IPS-NIHi7 (cell line): Measurements from ENCODE around the gene SPDYA.

Source experiments
- DNase-seq: peaks from one replicate; pipeline ENCODE4 v3.0.0; 2012; ENCODE audit warnings: mixed read lengths; ENCODE audit errors: extremely low spot score

Gene SPDYA

DNA sequence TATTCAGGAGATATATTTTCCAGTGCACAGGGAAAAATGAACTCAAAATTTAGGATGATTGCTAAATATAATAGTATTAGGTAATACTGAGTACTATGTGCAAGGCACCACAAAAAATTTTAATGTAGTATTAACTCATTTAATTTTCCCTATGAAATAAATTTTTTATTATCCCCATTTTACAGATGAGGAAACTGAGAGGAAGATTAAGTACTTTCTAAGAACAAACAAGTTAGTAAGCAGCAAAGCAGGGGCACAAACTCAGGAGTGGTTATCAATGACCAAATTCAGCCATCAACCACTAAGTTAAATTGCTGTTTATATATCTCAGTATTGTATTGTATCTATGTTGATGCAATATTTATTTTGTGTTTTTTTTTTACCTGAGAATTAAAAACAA, 14.2 kb downstream of the SPDYA start:
- no peak for DNase-seq

DNA sequence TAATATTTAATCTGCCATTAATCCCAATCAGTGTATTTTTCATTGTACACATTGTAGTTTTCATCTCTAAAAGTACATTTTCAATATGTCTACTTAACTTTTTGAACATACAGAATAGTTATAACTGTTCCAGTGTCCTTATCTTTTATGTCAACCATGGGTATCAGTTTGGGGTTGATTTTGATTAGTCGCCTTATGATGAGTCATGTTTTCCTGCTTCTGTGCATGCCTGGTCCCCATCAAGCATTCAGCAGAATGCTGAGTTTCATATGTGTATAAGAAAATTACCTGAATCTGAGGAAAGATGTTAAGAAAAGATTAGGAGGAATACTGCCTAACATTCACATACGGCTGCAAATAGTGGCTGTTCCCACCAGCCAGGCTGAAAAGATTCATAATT, 17.7 kb downstream of the SPDYA start:
- DNase-seq, result no peak

DNA sequence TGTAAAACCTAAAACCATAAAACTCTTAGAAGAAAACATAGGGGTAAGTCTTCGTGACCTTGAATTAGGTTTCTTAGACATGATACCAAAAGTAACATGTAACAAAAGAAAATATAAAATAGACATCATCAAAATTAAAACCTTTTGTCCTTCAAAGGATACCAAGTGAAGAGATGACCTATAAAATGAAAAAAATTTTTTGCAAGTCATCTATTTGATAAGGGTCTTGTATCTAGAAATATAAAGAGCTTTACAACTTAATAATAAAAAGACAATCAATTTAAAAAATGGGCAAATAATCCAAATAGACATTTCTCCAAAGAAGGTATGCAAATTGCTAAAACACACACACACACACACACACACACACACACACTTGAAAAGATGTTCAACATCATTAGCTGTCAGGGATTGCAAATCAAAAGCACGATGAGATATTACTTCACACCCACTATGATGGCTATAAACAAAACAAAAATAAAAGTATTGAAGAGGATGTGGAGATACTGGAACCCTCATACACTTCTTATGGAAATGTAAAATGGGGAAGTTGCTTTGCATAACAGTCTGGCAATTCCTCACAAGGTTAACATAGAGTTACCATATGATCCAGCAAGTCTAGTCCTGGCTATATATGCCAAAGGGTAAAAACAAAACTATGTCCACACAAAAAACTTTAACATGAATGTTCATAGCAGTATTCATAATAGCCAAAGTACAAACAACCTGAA, 23.3 kb downstream of the SPDYA start:
- DNase-seq, result no peak

DNA sequence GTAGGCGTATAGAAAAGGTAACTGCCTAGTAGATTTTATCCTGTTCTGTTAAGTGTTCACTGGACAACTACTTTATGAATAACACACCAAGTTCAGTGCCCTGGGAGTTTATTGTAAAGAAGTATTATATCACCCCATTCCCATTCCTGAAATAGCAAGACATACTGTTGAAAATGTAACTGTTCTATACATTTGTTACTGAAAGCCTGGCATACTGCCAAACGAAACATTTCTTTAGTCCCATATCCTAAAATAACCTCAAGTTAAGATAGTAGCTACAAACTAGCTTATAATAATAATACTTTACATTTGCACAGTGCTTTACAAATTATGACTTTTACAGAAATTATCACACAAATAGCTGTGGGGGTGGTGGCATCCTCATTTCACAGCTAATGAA, 25.1 kb downstream of the SPDYA start:
- DNase-seq, result no peak

DNA sequence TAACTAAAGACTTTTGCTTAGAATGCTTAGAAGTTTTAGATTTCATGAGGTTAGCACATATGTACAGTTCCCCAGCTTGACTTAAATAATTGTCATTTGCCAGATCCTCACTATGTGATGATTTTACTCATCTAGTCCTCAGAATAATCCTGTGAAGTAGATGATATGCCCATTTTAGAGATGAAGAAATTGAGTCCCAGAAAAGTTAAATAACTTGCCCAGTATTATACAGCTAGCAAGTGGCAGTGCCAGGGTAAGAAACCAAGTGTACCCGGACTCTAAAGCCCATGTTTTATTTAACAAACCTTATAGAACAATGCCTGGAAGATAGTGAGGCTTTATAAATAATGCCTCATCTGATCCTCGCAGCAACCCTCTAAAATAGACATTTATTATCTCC, 28.3 kb downstream of the SPDYA start:
- DNase-seq, result no peak

DNA sequence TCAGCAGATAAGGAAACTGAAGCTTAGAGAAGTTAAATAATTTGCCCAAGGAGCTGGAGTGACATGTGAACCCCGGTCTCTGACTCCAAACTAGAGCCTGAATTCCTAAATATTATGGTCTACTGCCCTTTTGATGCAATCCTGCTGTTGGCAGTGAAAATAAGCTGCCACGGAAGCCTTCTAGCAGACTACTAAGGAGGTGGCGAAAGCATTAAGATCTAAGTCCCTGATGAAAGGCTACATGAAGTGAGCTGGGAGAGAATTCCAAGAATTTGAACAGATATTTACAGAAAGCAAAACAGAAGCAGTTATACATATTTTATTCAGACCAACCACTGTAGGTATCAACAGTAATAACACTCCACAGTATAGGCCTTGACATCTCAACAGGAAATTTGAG, 31.4 kb downstream of the SPDYA start:
- no peak for DNase-seq

DNA sequence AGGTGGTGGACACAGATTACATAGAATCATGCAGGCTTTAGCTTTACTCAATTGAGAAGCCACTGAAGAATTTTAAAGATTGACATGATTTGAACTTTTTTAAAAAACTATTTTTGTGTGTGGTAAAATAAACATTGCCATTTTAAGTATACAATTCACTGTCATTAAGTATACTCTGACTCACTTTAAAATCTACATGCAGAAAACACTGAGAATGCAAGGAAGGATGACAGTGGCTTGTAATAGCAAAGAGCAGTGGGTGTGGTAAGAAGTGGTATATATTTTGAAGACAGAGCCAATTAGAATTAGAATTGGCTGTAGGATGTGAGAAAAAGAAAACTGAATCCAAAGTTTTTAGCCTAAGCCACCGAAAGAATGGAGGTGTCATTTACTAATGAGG, 44.6 kb downstream of the SPDYA start:
- no peak for DNase-seq

DNA sequence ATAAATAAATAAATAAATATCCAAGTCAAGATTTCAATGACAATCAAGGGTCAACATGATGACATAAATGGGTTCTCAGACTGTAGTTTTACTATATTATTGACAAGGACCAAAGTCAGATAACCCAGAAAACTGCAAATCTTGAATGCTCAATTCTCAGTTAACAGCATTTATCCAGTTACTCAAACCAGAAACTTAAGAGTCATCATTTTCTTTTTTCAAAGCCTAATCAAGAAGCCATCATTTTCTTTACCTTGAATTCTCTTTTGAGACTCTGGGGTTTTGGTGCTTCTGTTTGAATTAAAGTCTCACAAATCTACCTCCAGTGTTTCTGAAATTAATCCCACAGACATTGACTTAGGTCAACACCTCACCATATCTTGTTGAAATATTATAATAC, 45.3 kb downstream of the SPDYA start:
- DNase-seq, result no peak

DNA sequence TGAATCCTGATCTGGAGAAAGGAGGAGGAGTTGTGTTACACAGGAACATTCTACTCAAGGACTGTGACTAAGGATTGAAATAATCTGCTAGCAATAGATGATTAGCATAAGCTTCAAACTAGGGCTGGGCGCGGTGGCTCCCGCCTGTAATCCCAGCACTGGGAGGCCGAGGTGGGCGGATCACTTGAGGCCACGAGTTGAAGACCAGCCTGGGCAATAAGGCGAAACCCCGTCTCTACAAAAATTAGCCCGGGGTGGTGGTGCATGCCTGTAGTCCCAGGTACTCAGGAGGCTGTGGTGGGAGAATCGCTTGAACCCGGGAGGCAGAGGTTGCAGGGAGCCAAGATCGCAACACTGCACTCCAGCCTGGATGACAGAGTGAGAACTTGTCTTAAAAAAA, 58.0 kb downstream of the SPDYA start:
- no peak for DNase-seq

DNA sequence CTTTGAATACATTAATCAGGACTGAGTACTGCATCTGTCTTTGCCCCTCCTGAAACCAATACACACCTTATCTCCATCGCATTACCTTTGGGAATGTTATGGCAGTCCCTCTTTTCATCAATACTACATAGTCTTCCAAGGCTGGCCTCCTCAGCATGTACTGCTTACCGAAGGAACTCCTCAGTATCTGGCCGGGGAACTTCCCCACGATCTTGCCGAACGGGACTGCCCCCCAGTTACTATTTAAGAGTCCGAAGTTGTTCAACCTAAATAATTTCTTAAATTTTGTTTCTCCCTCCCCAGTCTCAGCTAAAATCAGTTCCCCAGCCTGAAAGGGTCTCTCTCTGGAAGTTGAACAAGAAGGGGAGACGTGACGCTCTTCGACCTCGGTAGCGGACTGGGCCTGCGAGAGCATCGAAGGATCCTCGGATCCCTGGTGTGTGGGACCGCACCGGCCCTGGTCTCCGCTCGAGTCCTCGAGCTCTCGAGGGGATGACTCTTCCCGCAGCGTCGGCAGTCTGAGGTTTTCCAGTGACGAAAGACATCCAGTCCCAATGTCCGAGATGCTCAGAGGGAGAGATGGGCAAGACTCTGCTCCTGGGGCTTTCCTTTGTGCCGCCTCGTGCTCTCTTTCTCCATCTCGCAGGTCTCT, 59.0 kb downstream of the SPDYA start:
- DNase-seq, result no peak

DNA sequence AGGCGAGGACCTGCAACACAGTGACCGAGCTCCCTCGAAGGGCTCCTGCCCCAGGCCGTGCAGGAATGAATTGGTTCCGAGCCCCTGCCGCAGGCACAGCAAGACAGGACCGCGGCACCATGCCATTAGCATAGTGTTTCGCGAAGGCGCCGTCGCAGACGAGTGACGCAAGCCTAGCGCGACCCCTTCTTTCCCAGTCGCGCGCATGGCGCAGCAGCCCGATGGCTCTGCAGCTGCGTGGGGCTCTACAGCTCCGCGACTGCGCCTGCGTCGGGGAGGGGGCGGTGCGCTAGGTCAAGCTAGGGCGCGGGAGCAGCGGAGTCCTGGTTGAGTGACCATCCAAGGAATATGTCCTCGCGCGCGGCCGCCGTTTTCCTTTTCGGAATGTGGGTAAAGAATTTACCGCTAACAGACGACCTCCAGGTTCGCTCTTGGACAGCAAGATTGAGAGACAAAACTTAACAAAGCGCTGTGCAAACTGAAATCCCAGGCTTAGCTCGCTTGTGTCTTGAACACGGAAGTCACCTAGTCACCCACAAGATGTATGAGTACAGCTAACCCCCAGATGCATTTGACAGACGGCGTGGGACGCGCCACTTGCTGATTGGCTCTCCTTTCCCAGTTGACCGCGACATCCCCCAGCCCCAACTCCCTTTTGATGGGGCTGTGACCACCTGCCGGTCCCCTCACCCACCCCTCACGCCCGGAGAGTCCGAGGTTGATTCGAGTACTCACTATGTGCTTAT, 59.7 kb downstream of the SPDYA start, which contains the start of gene TRMT61B:
TSS of gene TRMT61B (minus strand) at position 164 of the 746 bp plus-strand sequence. CDS start at position 132, 32 bp downstream.
- DNase-seq, result peak; percentile 99

DNA sequence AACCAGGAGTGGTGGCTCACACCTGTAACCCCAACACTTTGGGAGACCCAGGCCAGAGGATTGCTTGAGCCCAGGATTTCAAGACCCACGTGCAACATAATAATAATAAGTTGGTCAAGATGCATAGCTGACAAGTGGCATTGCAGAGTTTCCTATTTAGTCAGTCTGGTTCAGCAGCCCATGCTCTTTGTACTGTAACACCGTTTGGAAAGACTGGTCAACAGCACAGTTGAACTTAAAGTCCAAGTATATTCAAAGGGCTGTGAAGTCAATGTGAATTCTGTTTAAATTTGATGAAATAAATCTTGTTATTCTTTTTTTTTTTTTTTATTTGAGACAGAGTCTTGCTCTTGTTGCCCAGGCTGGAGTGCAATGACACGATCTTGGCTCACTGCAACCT, 61.0 kb downstream of the SPDYA start:
- DNase-seq, result no peak

DNA sequence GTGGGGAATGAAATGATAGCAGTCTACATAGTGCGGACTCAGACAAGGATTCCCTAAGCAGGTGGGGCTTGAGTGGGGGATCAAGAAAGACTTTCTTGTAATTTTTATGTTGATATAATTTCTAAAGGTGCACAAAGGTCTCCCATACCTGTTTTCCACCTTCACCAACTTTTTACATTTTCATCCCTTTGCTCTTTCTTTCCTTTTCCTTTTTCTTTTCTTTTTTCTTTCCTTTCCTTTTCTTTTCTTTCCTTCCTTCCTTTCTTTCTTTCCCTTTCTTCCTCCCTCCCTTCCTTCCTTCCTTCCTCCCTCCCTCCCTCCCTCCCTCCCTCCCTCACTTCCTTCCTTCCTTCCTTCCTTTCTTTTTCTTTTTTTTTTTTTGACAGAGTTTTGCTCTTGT, 69.6 kb downstream of the SPDYA start:
- no peak for DNase-seq

DNA sequence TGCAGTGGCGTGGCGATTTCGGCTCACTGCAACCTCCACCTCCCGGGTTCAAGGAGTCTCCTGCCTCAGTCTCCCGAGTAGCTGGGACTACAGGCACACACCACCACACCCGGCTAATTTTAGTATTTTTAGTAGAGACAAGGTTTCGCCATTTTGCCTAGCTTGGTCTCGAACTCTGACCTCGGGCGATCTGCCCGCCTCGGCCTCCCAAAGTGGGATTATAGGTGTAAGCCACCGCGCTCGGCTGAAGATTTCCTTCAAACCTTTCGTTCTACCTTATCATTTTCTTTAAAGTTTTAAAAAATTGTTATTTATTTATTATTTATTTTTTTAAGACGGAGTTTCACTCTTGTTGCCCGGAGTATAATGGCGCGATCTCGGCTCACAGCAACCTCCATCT, 82.9 kb downstream of the SPDYA start:
- no peak for DNase-seq

DNA sequence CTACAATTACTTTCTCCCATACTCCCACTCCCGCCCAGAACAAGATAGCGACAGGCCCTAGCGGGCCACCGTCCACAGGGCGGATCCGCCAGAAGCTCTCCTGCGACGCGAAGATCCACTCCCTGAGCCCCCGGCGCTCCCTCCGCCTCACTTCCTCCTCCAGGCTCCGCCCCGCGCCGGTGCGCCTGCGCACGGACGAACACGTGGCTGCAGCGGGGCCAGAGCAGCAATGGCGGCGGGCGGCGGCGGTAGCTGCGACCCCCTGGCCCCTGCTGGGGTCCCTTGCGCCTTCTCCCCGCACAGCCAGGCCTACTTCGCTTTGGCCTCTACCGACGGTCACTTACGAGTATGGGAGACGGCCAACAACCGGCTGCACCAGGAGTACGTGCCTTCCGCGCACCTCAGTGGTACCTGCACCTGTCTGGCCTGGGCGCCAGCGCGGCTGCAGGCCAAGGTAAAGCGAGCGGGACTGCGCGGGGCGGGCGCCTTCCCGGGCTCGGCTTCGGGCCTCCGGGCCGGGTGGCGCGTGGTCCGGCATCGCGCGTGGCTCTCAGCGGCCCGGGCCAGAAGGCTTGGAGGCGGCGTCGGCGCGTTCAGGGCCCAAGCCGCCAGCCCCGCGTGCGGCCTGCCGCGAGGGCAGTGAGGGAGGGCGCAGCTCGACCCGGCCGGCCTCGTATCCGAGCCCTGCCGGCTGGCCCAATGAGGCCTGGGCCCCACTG, 84.0 kb downstream of the SPDYA start, which contains the start of gene WDR43:
TSS of gene WDR43 (plus strand) at position 198 of the 719 bp plus-strand sequence. CDS start at position 230, 32 bp downstream.
- peak; percentile 98 for DNase-seq

DNA sequence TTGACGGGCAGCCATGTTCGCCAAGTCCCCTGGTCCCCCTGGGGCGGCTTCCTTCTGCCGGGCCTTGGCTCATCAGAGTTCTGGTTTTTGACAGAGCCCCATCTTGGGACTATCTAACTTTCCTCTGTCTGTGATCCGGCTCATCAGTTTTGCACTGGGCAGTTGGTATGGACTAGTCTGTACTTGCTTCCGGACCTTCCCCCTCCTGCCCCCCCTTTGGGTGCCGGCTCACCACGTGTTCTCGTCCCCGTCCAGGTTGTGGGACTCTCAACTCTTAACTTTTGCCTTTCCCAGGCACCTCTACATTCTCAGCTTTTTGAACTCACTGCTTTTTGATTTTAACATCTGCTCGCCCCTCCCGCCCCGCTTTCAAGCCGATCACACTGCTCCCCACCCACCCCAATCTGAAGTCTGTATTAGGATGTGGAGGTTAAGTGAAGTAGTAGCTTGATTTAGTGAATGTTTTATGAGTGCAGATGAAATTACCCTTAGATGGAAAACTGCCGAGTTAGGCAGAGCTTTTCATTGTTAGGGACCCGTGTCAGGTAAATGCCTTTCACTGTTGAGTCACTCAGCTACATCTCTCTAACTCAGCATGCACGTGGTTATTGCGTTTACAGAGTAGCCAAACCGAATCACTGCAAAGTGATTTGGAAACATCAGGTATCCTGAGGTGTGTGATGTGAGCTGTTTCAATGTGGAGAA, 84.7 kb downstream of the SPDYA start:
- DNase-seq, result peak; percentile 23

DNA sequence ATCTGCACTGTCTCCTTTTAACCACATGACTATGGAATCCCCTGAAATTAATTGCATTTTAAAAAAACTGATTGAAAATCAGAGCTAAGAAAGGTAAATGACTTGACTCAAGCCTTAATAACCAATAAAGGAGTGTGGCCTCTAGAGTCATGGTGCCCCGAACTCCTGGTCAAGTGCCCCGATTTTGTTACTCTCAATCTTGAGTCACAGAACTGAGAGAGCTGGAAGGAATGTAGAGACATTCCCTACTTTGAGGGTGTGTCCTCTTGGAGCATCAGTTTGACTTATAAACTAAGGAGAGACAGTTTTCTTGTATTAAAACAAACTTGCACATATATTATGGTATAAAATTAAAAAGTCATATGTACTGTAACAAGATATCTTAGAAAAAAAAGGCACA, 86.3 kb downstream of the SPDYA start:
- DNase-seq, result no peak

DNA sequence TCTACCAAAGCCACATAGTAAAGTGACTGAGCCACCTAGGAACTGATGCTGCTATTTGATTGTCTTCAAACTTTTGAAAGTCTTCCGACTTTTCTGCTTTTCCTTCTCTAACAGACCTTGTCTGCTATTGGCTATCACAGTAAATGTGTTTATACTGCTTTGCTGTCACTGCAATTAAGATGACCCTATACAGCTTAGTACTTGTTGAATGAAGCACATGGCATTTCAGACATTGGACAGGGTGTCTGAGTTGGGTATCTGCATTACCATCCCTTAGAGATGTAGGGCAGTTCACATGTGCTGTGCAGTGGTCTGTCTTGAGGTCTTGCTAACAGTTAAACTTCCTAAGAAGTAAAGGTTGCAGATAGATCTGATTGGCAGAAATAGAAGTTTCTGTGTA, 87.4 kb downstream of the SPDYA start:
- no peak for DNase-seq
